Activated CD4-positive, alpha-beta T cell treated with anti-CD3 and anti-CD28 coated beads, Interleukin-2, amount 10 ng/mL, durations not matched to agents 24 days and 14 days (primary cell): ENCODE results near the gene TAGLN2. TPM values are rescaled to one million over a fixed set of nuclear protein-coding genes. Genes with fewer than 3 reads are reported as not detected.

Experiments used
- DNase-seq: peaks from one replicate; pipeline ENCODE4 v3.0.0; 2022
- H3K27ac Mint-ChIP-seq: one replicate; pipeline ENCODE4 v1.8.0; 2022; ENCODE audit warnings: mild to moderate bottlenecking, mixed read lengths
- H3K27me3 Mint-ChIP-seq: one replicate; pipeline ENCODE4 v1.8.0; 2022; ENCODE audit warnings: mixed read lengths
- H3K36me3 Mint-ChIP-seq: one replicate; pipeline ENCODE4 v1.8.0; 2022; ENCODE audit warnings: low read depth, mild to moderate bottlenecking, mixed read lengths
- H3K4me1 Mint-ChIP-seq: one replicate; pipeline ENCODE4 v1.8.0; 2021; ENCODE audit warnings: mixed read lengths
- H3K4me3 Mint-ChIP-seq: one replicate; pipeline ENCODE4 v1.8.0; 2022; ENCODE audit warnings: mild to moderate bottlenecking, moderate library complexity, mixed read lengths
- H3K9me3 Mint-ChIP-seq: one replicate; pipeline ENCODE4 v1.8.0; 2021; ENCODE audit warnings: mixed read lengths
- intact Hi-C: fragments of 100-400 bp; cut with micrococcal nuclease; formaldehyde crosslinking; loops from one replicate; pipeline ENCODE4 v1.15.1; 2023
- total RNA-seq: library from RNA; stranded (reverse); gene quantifications from 2 replicates; pipeline ENCODE4 v1.2.3, GENCODE V29; 2022

The TAGLN2 gene
- total RNA-seq, 1 donor from 2014 or later = 488 TPM

DNA sequence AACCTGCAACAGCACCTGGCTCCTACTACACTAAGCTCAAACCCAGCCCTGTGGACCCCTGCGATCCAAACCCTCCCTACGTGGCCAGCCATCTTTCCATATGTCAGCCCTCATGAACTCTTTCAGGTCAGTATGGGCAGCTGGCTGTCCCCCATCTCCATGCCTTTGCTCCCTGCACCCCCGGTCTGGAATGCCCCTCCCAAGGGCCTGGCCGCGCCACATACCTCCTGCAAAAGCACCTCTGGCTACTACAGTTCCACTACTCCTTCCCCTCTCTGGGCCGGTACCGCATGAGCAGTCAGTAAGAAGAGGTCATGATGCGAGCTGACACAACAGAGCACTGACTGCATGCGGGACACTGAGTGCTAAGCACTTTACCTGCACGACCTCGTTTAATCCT is 10.0 kb upstream of the TAGLN2 start:
- no peak overlapping the region for H3K27ac Mint-ChIP-seq
- no peak for DNase-seq
- peaks cover 23% of the 10 kb centered on the region for H3K27me3 Mint-ChIP-seq
- H3K4me1 Mint-ChIP-seq = peaks cover 17% of the 10 kb centered on the region
- intact Hi-C loops = no loop called here
- no peaks in the 10 kb centered on the region for H3K9me3 Mint-ChIP-seq
- no peak overlapping the region for H3K4me3 Mint-ChIP-seq
- no peaks in the 10 kb centered on the region for H3K36me3 Mint-ChIP-seq

DNA sequence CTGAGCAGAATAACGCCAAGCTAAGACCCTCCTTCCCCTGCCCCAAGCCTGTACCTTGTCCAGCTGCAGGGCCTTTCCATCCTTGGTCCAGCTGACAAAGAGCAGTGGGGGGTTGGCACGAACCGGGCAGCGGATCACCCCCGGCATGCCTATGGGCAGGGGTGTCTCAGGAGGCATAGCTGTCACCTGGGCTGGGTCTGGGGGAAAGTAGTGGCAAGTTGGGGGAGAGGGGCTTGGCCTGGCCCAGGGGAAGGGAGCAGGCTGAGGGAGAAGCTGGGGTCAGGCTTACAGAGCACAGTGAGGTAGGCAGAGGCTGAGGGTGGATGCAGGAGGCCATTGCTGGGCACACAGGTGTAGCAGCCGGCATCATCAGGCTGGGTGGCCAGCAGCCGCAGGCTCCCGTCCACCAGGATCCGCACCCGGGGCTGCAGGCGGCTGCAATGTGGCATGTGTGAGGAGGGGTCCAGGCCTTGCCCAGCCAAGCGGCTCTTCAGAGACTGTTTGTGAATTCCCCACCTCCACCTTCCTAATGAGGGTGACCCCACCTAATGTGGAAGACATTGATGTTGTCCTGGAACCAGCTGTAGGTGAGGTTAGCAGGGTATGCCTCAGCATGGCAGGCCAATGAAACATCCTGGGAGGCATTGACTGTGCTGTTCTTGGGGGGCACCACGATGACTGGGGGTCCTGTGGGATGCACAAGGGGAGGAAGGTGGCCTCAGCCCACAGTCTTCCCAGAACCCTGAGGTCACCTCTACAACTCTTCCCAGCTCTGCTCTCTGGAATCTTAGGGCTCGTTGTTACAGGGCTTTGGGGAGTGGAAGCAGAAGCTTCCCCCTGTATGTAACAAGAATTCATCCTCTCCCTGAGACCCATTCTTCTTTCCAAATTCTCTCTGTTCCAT is 9.1 kb upstream of the TAGLN2 start:
- Mint-ChIP-seq H3K4me1 (peaks cover 17% of the 10 kb centered on the region), H3K27me3 (peaks cover 23% of the 10 kb centered on the region), H3K4me3 (no peak overlapping the region), H3K36me3 (no peaks in the 10 kb centered on the region), H3K27ac (no peak overlapping the region), H3K9me3 (no peaks in the 10 kb centered on the region)
- no peak for DNase-seq
- intact Hi-C loops = no loop called here

DNA sequence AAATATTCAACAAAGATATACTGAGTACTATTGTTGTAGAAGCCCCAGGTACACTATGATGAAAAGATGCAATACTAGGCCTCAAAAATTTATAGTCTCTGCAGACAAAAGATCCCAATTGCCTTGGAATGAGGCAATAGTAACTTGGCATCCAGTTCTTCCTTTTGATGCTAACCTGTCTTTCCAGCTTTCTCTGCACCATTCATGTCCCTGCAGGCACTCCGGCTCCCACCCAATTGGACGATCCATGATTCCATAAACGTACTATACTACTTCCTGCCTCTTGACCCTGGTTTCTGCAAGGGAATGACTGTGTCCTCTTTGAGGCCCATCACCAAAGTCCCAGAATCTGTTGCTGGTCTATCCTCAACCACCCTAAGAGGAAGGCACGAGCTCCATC is 8.0 kb upstream of the TAGLN2 start:
- Mint-ChIP-seq H3K4me3 (no peak overlapping the region), H3K4me1 (peaks cover 15% of the 10 kb centered on the region), H3K27ac (no peak overlapping the region), H3K9me3 (no peaks in the 10 kb centered on the region), H3K27me3 (peaks cover 16% of the 10 kb centered on the region), H3K36me3 (no peaks in the 10 kb centered on the region)
- DNase-seq = no peak
- intact Hi-C loops = no loop called here

DNA sequence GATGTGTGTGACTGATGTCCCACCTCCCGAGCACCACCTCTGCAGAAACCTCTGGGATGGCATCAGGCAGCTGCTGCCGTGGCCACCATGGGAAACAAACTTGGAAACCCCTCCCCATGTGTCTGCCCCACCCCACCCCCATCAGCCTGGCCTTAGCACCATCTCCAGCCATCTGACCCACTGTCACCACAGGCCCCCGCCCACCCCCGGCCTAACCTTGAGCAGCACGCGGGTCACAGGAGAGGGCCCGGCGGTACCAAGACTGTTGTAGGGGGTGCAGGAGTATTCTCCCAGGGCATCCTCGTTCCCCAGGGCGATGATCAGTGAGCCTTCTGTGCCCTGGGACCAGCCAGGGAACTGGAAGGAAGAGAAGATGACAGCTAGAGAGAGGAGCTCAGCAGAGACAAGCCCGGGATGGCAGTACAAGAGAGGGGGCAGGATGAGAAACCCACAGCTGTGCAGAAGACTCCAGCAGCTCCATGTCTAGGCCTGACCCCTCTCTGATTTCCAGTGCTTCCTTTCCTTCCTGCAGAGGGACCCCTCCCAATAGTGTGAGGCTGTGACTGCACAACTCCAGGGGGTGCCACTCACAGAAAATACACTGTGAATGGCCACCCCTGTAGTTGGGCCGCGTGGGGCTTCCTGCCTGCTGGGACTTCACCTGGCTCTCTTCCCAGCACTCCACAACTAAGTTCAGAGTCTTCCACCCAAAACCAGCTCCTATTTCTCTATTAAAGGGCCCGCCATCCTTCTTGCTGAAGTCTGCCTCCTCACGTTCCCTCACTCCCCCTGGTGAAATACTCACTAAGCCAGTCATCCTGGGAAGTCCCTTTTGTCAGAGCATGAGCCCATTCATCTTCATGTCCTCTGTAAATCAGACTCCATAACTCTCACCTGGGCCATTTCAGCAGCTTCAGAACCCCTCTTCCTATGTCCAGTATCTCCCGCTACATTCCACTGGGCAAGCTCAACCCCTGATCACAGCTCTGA is 7.3 kb upstream of the TAGLN2 start:
- H3K4me3 Mint-ChIP-seq = no peak overlapping the region
- no peak overlapping the region for H3K27ac Mint-ChIP-seq
- no peaks in the 10 kb centered on the region for H3K9me3 Mint-ChIP-seq
- H3K4me1 Mint-ChIP-seq = peaks cover 9% of the 10 kb centered on the region
- no peak for DNase-seq
- intact Hi-C loops = no loop called here
- peaks cover 14% of the 10 kb centered on the region for H3K27me3 Mint-ChIP-seq
- H3K36me3 Mint-ChIP-seq = no peaks in the 10 kb centered on the region

DNA sequence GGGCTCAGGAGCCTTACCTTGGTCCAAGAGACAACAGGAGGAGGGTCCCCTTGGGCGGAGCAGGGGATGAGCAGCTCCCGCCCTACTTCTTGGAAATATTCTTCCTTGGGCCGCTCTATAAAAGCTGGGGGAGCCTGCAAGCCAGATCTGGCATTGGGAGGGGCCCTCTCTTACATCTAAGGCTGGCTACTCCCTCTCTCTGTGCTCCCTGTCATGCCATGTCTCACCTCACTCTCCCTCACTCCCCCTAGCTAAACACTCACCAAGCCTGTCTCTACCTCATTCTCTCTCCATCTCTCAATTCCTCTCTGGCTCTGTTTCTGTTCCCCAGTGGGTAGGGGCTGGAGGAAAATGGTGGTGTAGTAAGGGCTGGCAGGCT is 6.5 kb upstream of the TAGLN2 start:
- Mint-ChIP-seq H3K4me1 (peaks cover 10% of the 10 kb centered on the region), H3K36me3 (no peaks in the 10 kb centered on the region), H3K4me3 (no peak overlapping the region), H3K27me3 (peaks cover 14% of the 10 kb centered on the region), H3K27ac (no peak overlapping the region), H3K9me3 (no peaks in the 10 kb centered on the region)
- intact Hi-C loops = no loop called here
- DNase-seq = no peak

DNA sequence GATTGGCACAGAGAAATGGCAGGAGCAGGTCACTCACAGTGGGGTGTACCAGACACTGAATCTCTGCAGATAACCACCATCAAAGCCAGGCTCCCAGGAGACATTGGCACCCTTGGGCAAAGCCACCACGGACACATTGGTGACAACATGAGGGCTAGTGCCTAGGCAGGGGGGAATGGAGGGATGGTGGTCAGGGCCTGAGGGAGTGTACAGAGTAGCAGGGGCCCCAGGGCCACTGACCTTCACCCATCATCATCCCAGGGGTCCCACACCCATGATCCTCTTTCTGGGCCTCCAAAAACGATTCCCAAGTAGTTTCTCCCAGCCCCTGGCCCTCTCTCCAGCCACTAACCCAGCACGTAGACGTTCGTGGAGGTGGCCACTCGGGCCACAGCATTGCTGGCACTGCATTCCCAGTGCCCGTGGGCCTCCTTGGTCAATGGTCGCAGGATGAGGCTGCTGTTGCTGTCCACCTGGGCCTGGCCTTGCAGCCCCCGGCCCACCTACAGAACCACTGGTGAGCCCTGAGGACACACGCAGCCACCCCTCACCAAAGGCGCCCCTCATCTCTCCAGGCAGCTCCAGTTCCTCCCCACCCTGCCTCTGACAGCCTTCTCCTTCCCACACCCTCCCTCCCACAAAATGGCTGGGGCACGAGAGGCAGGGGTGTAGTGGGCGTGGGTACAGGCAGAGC is 5.9 kb upstream of the TAGLN2 start:
- Mint-ChIP-seq H3K4me3 (no peak overlapping the region), H3K9me3 (no peaks in the 10 kb centered on the region), H3K27ac (no peak overlapping the region), H3K4me1 (peaks cover 9% of the 10 kb centered on the region), H3K27me3 (peaks cover 14% of the 10 kb centered on the region), H3K36me3 (no peaks in the 10 kb centered on the region)
- intact Hi-C loops = no loop called here
- no peak for DNase-seq

DNA sequence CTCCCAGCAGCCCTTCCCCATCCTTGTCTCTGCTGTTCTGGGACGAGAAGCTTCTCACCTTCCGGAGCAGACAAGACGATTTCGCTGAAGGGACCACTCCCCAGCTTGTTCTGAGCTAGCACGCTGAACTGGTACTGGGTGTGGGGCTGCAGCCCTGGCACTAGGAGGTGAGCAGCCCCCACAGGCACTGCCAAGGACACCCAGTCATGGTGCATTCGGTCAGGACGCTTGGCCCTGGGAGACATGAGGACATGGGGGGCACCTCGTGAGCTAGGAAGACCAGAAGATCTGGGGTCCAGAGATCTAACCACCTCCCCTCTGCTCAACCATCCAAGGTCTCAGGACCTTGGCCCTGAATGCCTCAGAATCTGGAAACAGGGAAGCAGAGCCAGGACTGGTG is 5.3 kb upstream of the TAGLN2 start:
- no peak for DNase-seq
- no peaks in the 10 kb centered on the region for H3K9me3 Mint-ChIP-seq
- intact Hi-C loops = no loop called here
- H3K4me3 Mint-ChIP-seq = no peak overlapping the region
- peaks cover 11% of the 10 kb centered on the region for H3K27me3 Mint-ChIP-seq
- peaks cover 13% of the 10 kb centered on the region for H3K4me1 Mint-ChIP-seq
- H3K27ac Mint-ChIP-seq = no peak overlapping the region
- H3K36me3 Mint-ChIP-seq = no peaks in the 10 kb centered on the region

DNA sequence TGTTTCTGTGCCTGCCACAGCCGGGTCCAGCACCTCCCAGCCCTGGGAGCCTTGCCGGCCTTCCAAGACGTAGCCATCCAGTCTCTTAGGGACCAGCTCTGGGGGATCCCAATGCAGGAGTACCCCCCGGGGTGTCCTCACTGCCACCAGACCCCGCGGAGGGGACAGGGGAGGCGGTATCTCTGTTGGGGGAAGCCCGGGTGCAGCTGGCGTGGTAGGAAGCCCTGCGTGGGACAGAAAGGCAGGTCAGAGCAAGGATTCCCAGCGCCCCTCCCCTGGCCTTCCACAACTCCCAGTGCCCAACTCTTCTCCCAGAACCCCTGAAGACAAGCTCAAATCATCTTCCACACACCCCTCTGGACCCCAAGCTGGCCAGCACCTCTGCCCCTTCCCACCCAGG is 4.9 kb upstream of the TAGLN2 start:
- peaks cover 16% of the 10 kb centered on the region for H3K4me1 Mint-ChIP-seq
- H3K4me3 Mint-ChIP-seq = no peak overlapping the region
- intact Hi-C loops = no loop called here
- no peaks in the 10 kb centered on the region for H3K36me3 Mint-ChIP-seq
- DNase-seq = no peak
- H3K9me3 Mint-ChIP-seq = no peaks in the 10 kb centered on the region
- peaks cover 8% of the 10 kb centered on the region for H3K27me3 Mint-ChIP-seq
- H3K27ac Mint-ChIP-seq = no peak overlapping the region

DNA sequence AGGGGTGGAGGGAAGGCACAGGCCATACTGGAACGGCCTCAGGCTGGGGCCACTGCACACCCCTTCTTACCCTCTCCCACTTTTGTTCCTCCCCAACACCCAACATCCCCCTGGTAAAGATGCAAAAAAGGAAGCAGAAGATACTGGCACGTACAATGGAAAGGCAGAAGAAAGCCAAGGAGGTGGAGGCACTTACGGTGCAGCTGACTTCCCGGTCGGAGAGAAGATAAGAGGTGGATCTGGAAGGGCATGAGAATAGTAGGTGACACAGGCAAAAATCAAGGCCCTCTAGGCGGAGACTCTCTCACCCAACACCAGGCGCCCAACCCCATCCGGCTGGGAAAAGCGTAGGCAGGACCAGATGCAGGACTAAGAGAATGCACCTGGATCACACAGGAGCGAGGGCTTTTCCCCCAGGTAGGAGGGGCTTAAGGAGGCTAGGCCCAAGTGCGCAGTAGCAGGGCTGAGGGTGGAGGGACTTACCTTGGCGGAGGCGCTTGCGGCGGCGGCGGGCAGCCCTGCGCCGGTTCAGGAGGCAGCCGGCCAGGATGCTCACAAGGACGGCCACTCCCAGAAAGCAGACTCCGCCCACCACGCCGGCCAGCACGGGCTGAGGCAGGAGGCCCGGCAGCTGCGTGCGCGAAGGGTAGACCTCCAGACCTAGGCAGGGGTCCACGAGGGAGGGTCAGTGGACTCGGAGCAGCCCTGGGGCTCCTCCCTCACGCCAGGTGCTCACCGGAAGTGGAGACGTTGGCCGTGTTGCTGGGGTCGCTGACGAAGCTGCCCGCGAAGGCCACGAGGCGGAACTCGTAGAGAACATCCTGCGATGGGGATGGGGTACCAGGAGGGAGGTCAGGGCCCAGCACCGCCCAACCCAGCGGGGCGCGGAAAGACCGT is 4.1 kb upstream of the TAGLN2 start:
- intact Hi-C loops = loop anchor here (10.0 kb wide), 1 partner anchor 695 kb away; no protein-coding TSS in a partner anchor
- no peak overlapping the region for H3K4me3 Mint-ChIP-seq
- DNase-seq = no peak
- H3K9me3 Mint-ChIP-seq = no peaks in the 10 kb centered on the region
- H3K4me1 Mint-ChIP-seq = peaks cover 16% of the 10 kb centered on the region
- H3K36me3 Mint-ChIP-seq = no peaks in the 10 kb centered on the region
- no peak overlapping the region for H3K27ac Mint-ChIP-seq
- peaks cover 5% of the 10 kb centered on the region for H3K27me3 Mint-ChIP-seq

DNA sequence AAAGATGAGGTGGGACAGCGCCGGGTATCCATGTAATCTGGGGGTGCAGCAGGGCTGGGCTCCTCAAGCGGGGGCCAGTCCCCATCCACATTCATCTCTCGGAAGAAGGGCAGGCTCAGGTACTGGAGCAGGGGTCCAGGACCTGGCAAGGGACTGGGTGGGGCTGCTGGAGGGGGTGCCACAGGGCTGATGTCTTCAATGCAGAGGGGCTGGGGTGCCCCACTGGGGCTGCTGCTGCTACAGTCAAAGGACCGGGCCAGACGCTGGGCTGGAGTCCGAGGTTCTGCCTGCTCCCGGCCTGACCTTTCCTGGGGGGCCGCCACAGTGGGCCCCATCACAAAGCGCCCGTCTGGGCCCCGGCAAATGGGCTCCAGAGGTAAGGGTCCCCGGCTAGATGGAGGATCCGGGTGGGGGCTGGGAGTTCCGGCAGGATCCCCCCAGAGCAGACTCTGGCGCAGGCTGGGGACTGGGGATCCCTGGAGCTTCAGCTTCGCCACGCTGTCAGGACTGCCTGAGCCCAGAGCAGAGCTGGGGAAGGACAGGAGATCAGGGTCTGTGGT is 3.3 kb upstream of the TAGLN2 start:
- no peak overlapping the region for H3K27ac Mint-ChIP-seq
- H3K4me1 Mint-ChIP-seq = peaks cover 19% of the 10 kb centered on the region
- intact Hi-C loops = loop anchor here (10.0 kb wide), 1 partner anchor 696 kb away; no protein-coding TSS in a partner anchor
- H3K4me3 Mint-ChIP-seq = no peak overlapping the region
- DNase-seq = no peak
- no peaks in the 10 kb centered on the region for H3K9me3 Mint-ChIP-seq
- peaks cover 6% of the 10 kb centered on the region for H3K36me3 Mint-ChIP-seq
- H3K27me3 Mint-ChIP-seq = peaks cover 1% of the 10 kb centered on the region

DNA sequence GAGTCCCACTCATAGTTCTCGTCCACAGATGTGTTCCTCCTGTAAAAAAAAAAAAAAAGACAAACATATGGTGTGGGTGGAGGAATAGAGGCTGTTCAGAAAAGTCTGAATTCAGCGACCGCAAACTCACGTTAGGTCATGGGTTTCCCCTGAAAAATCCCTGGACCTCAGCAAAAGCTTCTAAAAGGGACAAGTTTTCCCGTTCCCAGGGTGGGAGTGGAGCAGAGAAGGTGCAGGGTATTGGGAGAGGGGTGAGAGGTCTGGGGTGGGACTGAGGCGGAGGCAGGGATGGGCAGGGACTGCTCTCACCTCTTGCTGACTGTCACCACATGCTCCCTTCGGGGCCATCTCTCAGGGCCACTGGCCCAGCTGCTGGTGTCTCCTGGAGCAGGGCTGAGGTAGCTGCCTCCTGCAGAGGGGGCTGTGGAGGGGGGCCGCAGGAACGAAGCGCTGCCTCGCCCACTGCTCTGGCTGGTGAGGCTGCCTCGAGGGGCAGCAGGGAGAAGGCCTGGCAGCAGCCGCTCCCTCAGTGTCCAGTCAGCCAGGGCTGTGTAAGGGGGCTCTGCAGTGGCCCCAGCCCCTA is 2.6 kb upstream of the TAGLN2 start:
- Mint-ChIP-seq H3K9me3 (no peaks in the 10 kb centered on the region), H3K4me3 (no peak overlapping the region), H3K27ac (no peak overlapping the region), H3K4me1 (peaks cover 24% of the 10 kb centered on the region), H3K36me3 (peaks cover 9% of the 10 kb centered on the region), H3K27me3 (no peaks in the 10 kb centered on the region)
- no peak for DNase-seq
- intact Hi-C loops = loop anchor here (10.0 kb wide), 1 partner anchor 697 kb away; no protein-coding TSS in a partner anchor

DNA sequence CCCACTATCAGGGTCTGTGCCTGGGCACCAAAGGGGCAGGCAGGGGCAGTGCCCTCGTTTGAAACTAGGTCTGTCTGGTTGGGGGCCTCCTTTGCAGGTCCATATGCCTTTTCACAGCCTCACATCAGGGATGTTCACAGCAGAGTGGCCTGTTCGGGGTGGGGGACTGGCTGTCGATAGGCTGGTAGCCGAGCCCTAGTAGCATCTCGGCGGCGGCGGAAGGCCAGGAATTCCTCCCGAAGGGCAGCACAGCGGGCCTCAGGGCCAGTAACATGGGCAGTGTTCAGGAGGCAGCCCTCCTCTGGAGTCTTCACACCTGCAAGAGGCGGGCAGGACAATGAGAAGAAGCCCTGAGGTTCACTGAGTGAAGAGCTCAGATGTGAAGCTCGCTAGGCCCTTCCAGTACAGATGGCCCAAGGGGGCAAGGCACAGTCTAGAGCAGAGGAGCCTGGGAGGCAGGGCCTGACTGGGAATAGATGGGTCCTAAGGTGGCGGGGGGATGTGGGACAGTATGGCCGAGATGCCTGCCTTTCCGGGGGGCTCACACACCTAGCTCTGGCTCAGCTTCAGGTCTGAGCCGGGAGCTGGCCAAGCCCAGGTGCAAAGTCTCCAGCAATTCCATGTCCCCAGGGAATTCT is 2.0 kb upstream of the TAGLN2 start:
- intact Hi-C loops = loop anchor here (10.0 kb wide), 1 partner anchor 697 kb away; no protein-coding TSS in a partner anchor
- H3K36me3 Mint-ChIP-seq = peaks cover 12% of the 10 kb centered on the region
- no peaks in the 10 kb centered on the region for H3K27me3 Mint-ChIP-seq
- peaks cover 25% of the 10 kb centered on the region for H3K4me1 Mint-ChIP-seq
- peak overlapping the region; percentile 58 for H3K27ac Mint-ChIP-seq
- DNase-seq = no peak
- no peak overlapping the region for H3K4me3 Mint-ChIP-seq
- H3K9me3 Mint-ChIP-seq = no peaks in the 10 kb centered on the region
